OCI-LY1 (cell line): ENCODE results near the gene INPP4A.

Experiments
- CTCF ChIP-seq: fragments of 200-600 bp; sonication (generic), shearing (Covaris generic); IDR thresholded peaks from 2 replicates; pipeline ENCODE4 v1.5.1; 2017; ENCODE audit warnings: mild to moderate bottlenecking, antibody characterized with exemption, low read length, moderate library complexity, mixed read lengths
- EZH2 ChIP-seq: fragments of 200-600 bp; sonication (generic), shearing (Covaris generic); IDR thresholded peaks from 2 replicates; pipeline ENCODE4 v1.8.0; 2017; ENCODE audit warnings: borderline replicate concordance, mixed run types, mild to moderate bottlenecking, antibody characterized with exemption, low read length, moderate library complexity, mixed read lengths

GRCh38 chr2:98519156-98519555 is 74.5 kb downstream of the INPP4A start:
- TF ChIP-seq CTCF = no peak
- TF ChIP-seq EZH2 = no peak
